H1 (cell line): ENCODE measurements around the gene PDE4D. TPM values are rescaled to one million over a fixed set of nuclear protein-coding genes. Genes with fewer than 3 reads are reported as not detected.

ENCODE experiments used
- CTCF ChIA-PET: fragments of 300-600 bp; sonication (Branson Sonifier 250); formaldehyde crosslinking; loops from one replicate; lab custom pipeline; 2021; ENCODE audit not compliant: partially characterized antibody; lab: Charles Lee
- POLR2A ChIA-PET: fragments of 300-600 bp; sonication (Branson Sonifier 250); formaldehyde crosslinking; loops from one replicate; lab custom pipeline; 2021; ENCODE audit warnings: inconsistent platforms; ENCODE audit not compliant: partially characterized antibody; lab: Charles Lee
- DNase-seq, 2 experiments: peaks; one replicate each; pipeline versions ENCODE4 v3.0.0 to v3.0.0-alpha.2; 2010 to 2022; ENCODE audit warnings: low spot score in 2 of 2, low read depth in 1 of 2, mixed read lengths in 1 of 2
- FAIRE-seq: peaks from 2 replicates; lab custom pipeline; 2011; peaks lifted over from hg19 to GRCh38; lab: Jason Lieb, UNC
- H2AFZ ChIP-seq: 2 replicates; pipeline ENCODE4 v1.8.1; 2012; ENCODE audit warnings: low read length, inconsistent platforms
- H2AK5ac ChIP-seq: 2 replicates; pipeline ENCODE4 v1.6.1; 2013; ENCODE audit warnings: low read depth, low read length
- H2BK120ac ChIP-seq: replicated peaks from 2 replicates; pipeline ENCODE3; 2013; ENCODE audit warnings: low read depth, low read length, inconsistent platforms
- H2BK12ac ChIP-seq: 2 replicates; pipeline ENCODE4 v1.6.1; 2013; ENCODE audit warnings: low read depth, low read length
- H2BK15ac ChIP-seq: 2 replicates; pipeline ENCODE4 v1.6.1; 2013; ENCODE audit warnings: low read length
- H2BK20ac ChIP-seq: 2 replicates; pipeline ENCODE4 v1.6.1; 2013; ENCODE audit warnings: low read length
- H2BK5ac ChIP-seq: 2 replicates; pipeline ENCODE4 v1.6.1; 2013; ENCODE audit warnings: low read depth, low read length
- H3K14ac ChIP-seq: 2 replicates; pipeline ENCODE4 v1.6.1; 2013; ENCODE audit warnings: inconsistent platforms; ENCODE audit not compliant: insufficient read length
- H3K18ac ChIP-seq: 2 replicates; pipeline ENCODE4 v1.6.1; 2013; ENCODE audit warnings: low read length; ENCODE audit errors: extremely low read depth
- H3K23ac ChIP-seq: 2 replicates; pipeline ENCODE4 v1.6.1; 2013; ENCODE audit warnings: inconsistent platforms; ENCODE audit not compliant: insufficient read length
- H3K23me2 ChIP-seq: 2 replicates; pipeline ENCODE4 v1.6.1; 2013; ENCODE audit warnings: low read depth, low read length
- H3K27ac ChIP-seq: 2 replicates; pipeline ENCODE4 v1.6.1; 2011; ENCODE audit warnings: low read depth, low read length, inconsistent platforms
- H3K27me3 ChIP-seq, 4 experiments: replicated peaks in 1 of 4; 1 replicate in 1 of 4; 2 replicates in 3 of 4; pipeline versions ENCODE4 v1.6.1 to v1.8.1; 2011 to 2013; ENCODE audit warnings: low read length in 3 of 4, mild to moderate bottlenecking in 3 of 4, inconsistent platforms in 2 of 4, mixed read lengths in 2 of 4, moderate library complexity in 1 of 4; ENCODE audit not compliant: control insufficient read depth in 3 of 4, insufficient read depth in 3 of 4; ENCODE audit errors: extremely low read depth in 1 of 4
- H3K36me3 ChIP-seq, 4 experiments: 2 replicates each; pipeline versions ENCODE4 v1.6.1 to v1.8.1; 2011 to 2013; ENCODE audit warnings: mild to moderate bottlenecking in 4 of 4, low read length in 3 of 4, moderate library complexity in 2 of 4, control low read depth in 1 of 4, inconsistent platforms in 1 of 4; ENCODE audit not compliant: insufficient read depth in 4 of 4, control insufficient read depth in 2 of 4
- H3K4ac ChIP-seq: replicated peaks from 2 replicates; pipeline ENCODE3; 2013; ENCODE audit warnings: low read length, low read depth, mixed read lengths, inconsistent platforms; ENCODE audit not compliant: insufficient read length
- H3K4me1 ChIP-seq, 4 experiments: replicated peaks in 1 of 4; 1 replicate in 1 of 4; 2 replicates in 3 of 4; pipeline versions ENCODE4 v1.6.1 to v1.8.1; 2011 to 2013; ENCODE audit warnings: low read length in 3 of 4, inconsistent platforms in 2 of 4, mixed read lengths in 1 of 4; ENCODE audit not compliant: insufficient read depth in 4 of 4, control insufficient read depth in 3 of 4
- H3K4me2 ChIP-seq, 2 experiments: 2 replicates each; pipeline versions ENCODE4 v1.6.1 to v1.8.1; 2011 to 2013; ENCODE audit warnings: low read depth in 2 of 2, low read length in 2 of 2, control low read depth in 1 of 2, inconsistent platforms in 1 of 2, mild to moderate bottlenecking in 1 of 2; ENCODE audit not compliant: insufficient read depth in 1 of 2
- H3K4me3 ChIP-seq, 4 experiments: fragments of 200-600, 300-600 bp in 1 of 4; sonication (generic), shearing (Covaris generic), sonication (Bioruptor Twin) in 1 of 4; 2 replicates each; pipeline versions ENCODE4 v1.5.1 to v1.8.1; 2011 to 2016; ENCODE audit warnings: low read length in 4 of 4, low read depth in 3 of 4, control low read depth in 2 of 4, inconsistent platforms in 2 of 4, mild to moderate bottlenecking in 2 of 4, mixed read lengths in 1 of 4, moderate library complexity in 1 of 4; ENCODE audit not compliant: insufficient read depth in 2 of 4; ENCODE audit errors: extremely low read depth in 1 of 4
- H3K56ac ChIP-seq: replicated peaks from 2 replicates; pipeline ENCODE3; 2013; ENCODE audit warnings: low read depth, mild to moderate bottlenecking, mixed read lengths, low read length, inconsistent platforms; ENCODE audit not compliant: insufficient read length
- H3K79me1 ChIP-seq: 2 replicates; pipeline ENCODE4 v1.6.1; 2013; ENCODE audit warnings: low read depth, low read length, control low read depth
- H3K79me2 ChIP-seq, 2 experiments: 2 replicates each; pipeline versions ENCODE4 v1.6.1 to v1.8.1; 2012 to 2013; ENCODE audit warnings: low read length in 2 of 2, mild to moderate bottlenecking in 2 of 2, inconsistent platforms in 1 of 2; ENCODE audit not compliant: insufficient read depth in 2 of 2, control insufficient read depth in 1 of 2
- H3K9ac ChIP-seq, 4 experiments: replicated peaks in 1 of 4; 1 replicate in 1 of 4; 2 replicates in 3 of 4; pipeline versions ENCODE4 v1.6.1 to v1.8.1; 2011 to 2013; ENCODE audit warnings: low read depth in 3 of 4, low read length in 3 of 4, control low read depth in 2 of 4, mild to moderate bottlenecking in 2 of 4, moderate library complexity in 2 of 4, inconsistent platforms in 1 of 4; ENCODE audit errors: extremely low read depth in 1 of 4
- H3K9me3 ChIP-seq, 2 experiments: 2 replicates each; pipeline versions ENCODE4 v1.6.1 to v1.8.1; 2012 to 2013; ENCODE audit warnings: mild to moderate bottlenecking in 2 of 2, moderate library complexity in 2 of 2, control low read depth in 1 of 2, inconsistent platforms in 1 of 2, low read depth in 1 of 2, low read length in 1 of 2, mixed read lengths in 1 of 2; ENCODE audit not compliant: insufficient read depth in 2 of 2
- H4K20me1 ChIP-seq, 2 experiments: replicated peaks in 1 of 2; 2 replicates each; pipeline versions ENCODE3 to v1.8.1; 2011 to 2013; ENCODE audit warnings: inconsistent platforms in 2 of 2, low read length in 2 of 2, mild to moderate bottlenecking in 1 of 2; ENCODE audit not compliant: insufficient read depth in 2 of 2, control insufficient read depth in 1 of 2
- H4K5ac ChIP-seq: 2 replicates; pipeline ENCODE4 v1.6.1; 2013; ENCODE audit warnings: low read length, low read depth, mixed read lengths, inconsistent platforms; ENCODE audit not compliant: insufficient read length
- H4K8ac ChIP-seq: 2 replicates; pipeline ENCODE4 v1.8.0; 2013; ENCODE audit warnings: mild to moderate bottlenecking, moderate library complexity, low read length, inconsistent platforms; ENCODE audit not compliant: insufficient read depth; ENCODE audit errors: extremely low read depth
- H4K91ac ChIP-seq: replicated peaks from 2 replicates; pipeline ENCODE3; 2013; ENCODE audit warnings: low read length, mixed read lengths, inconsistent platforms; ENCODE audit not compliant: insufficient read length
- BCL11A ChIP-seq, 2 experiments: IDR thresholded peaks; one replicate each; pipeline ENCODE4 v1.6.1; 2011; ENCODE audit warnings: low read depth in 2 of 2, low read length in 2 of 2, mild to moderate bottlenecking in 2 of 2
- CEBPB ChIP-seq: IDR thresholded peaks from 2 replicates; pipeline ENCODE4 v1.6.1; 2012; ENCODE audit warnings: low read depth, low read length
- CHD1 ChIP-seq: IDR thresholded peaks from 2 replicates; pipeline ENCODE4 v1.6.1; 2012; ENCODE audit warnings: low read depth, low read length, improper control_type of control experiment
- GABPA ChIP-seq: IDR thresholded peaks from 2 replicates; pipeline ENCODE4 v1.6.1; 2011; ENCODE audit warnings: mild to moderate bottlenecking, low read length, moderate library complexity, borderline replicate concordance; ENCODE audit not compliant: insufficient read depth
- HDAC2 ChIP-seq, 2 experiments: fragments of 300-600 bp in 1 of 2; sonication (generic) in 1 of 2; IDR thresholded peaks; 2 replicates each; pipeline ENCODE4 v1.6.1; 2011 to 2012; ENCODE audit warnings: low read depth in 2 of 2, low read length in 2 of 2, mild to moderate bottlenecking in 2 of 2, moderate library complexity in 2 of 2, borderline replicate concordance in 1 of 2, inconsistent platforms in 1 of 2
- JUN ChIP-seq: IDR thresholded peaks from 2 replicates; pipeline ENCODE4 v1.6.1; 2011; ENCODE audit warnings: low read depth, mild to moderate bottlenecking, improper control_type of control experiment, low read length
- POLR2A ChIP-seq, 2 experiments: IDR thresholded peaks; 1 replicate in 1 of 2; 2 replicates in 1 of 2; pipeline ENCODE4 v1.6.1; 2011; ENCODE audit warnings: low read depth in 2 of 2, low read length in 2 of 2, mild to moderate bottlenecking in 2 of 2; ENCODE audit errors: control extremely low read depth in 1 of 2
- SP1 ChIP-seq: IDR thresholded peaks from 2 replicates; pipeline ENCODE4 v1.6.1; 2011; ENCODE audit warnings: low read depth, low read length
- SUZ12 ChIP-seq: fragments of 200-600 bp; sonication (generic); IDR thresholded peaks from 2 replicates; pipeline ENCODE4 v1.6.1; 2012; ENCODE audit warnings: mild to moderate bottlenecking, inconsistent platforms, low read length, moderate library complexity, mixed read lengths
- TCF12 ChIP-seq: IDR thresholded peaks from 2 replicates; pipeline ENCODE4 v1.6.1; 2011; ENCODE audit warnings: low read depth, mild to moderate bottlenecking, low read length
- WGBS, 2 experiments: shearing (Covaris generic) in 1 of 2; methylation state at CpG; one replicate each; pipeline versions ENCODE4 v1.1.6 to v1.1.7; 2013 to 2015; ENCODE audit warnings: low lambda C conversion rate in 2 of 2, mixed read lengths in 2 of 2, inconsistent platforms in 1 of 2, low coverage in 1 of 2, missing lambda C conversion rate in 1 of 2; ENCODE audit not compliant: insufficient replicate concordance in 2 of 2, insufficient coverage in 1 of 2, insufficient read length in 1 of 2; ENCODE audit errors: extremely low coverage in 1 of 2, missing lambda C conversion rate in 1 of 2; 5-methylcytosine and 5-hydroxymethylcytosine counted together
- polyA plus RNA-seq, 7 experiments: library from polyadenylated mRNA; depleted of rRNA in 3 of 7; stranded (reverse) in 5 of 7; unstranded in 2 of 7; fragments of >200 nt in 5 of 7; fragments of 200-250 nt in 2 of 7; gene quantifications; 1 replicate in 5 of 7; 2 replicates in 1 of 7; 4 replicates in 1 of 7; pipeline versions ENCODE4 v1.2.1 to v1.2.3, GENCODE V29; 2011 to 2013; ENCODE audit warnings: missing spikeins in 2 of 7, mixed read lengths in 2 of 7
- total RNA-seq: library from RNA; stranded (reverse); fragmentation: NEBNext Ultra II Directional; extraction: Animal tissue kit (Norgen Biotek cat#: 25700); gene quantifications from 2 replicates; pipeline ENCODE4 v1.2.1, GENCODE V29; 2021

Gene PDE4D
- total and polyA plus RNA-seq, 2 of the 8 experiments (the other 6 are each of a cell fraction or from before 2014, with no cell fraction given): 2.3 to 3.7 TPM

- no peak overlapping the region for H4K91ac ChIP-seq
- H4K20me1 ChIP-seq: no peaks in the 10 kb centered on the region
- H3K4me2 ChIP-seq: no peak overlapping the region; a peak in 1 of 4 replicates
- H2BK5ac ChIP-seq: no peak overlapping the region
- H4K5ac ChIP-seq: no peak overlapping the region
- FAIRE-seq (no peak), DNase-seq (no peak)
- H2AFZ ChIP-seq: no peak overlapping the region
- no peak overlapping the region for H3K23ac ChIP-seq
- H3K4me3 ChIP-seq: no peak overlapping the region
- peaks cover 0 to 2% (median 0%) of the 10 kb centered on the region in 4 experiments; a peak in 2 of 7 replicates for H3K4me1 ChIP-seq
- H3K79me2 ChIP-seq: no peaks in the 10 kb centered on the region
- H3K23me2 ChIP-seq: peaks cover 13% of the 10 kb centered on the region; the same call in 1 of the 2 replicates
- no peak overlapping the region for H3K18ac ChIP-seq
- ChIA-PET CTCF (interaction anchor here (0.5 to 4.1 kb wide), 3 partner anchors 66 to 144 kb away, joined by 3 to 19 read pairs (median 17); no protein-coding TSS in a partner anchor), POLR2A (no interaction called here)
- H2AK5ac ChIP-seq: no peak overlapping the region
- H2BK12ac ChIP-seq: no peak overlapping the region
- no peaks in the 10 kb centered on the region for H3K79me1 ChIP-seq
- no peak for TF ChIP-seq SUZ12
- no peak for TF ChIP-seq SP1
- TF ChIP-seq GABPA: no peak
- TF ChIP-seq CEBPB: no peak
- TF ChIP-seq CHD1: no peak
- no peak for TF ChIP-seq HDAC2 (IDR thresholded peaks at IDR 0.05; ENCODE audit: borderline replicate concordance in 1 of 2, low read depth in 2 of 2, low read length in 2 of 2)
- TF ChIP-seq POLR2A (IDR thresholded peaks at IDR 0.05; ENCODE audit: control extremely low read depth in 1 of 2, low read depth in 2 of 2, low read length in 2 of 2): no peak
- no peak for TF ChIP-seq BCL11A (IDR thresholded peaks at IDR 0.05; ENCODE audit: low read depth in 2 of 2, low read length in 2 of 2)
- TF ChIP-seq TCF12: no peak
- TF ChIP-seq JUN: no peak
- H3K36me3 ChIP-seq: no peaks in the 10 kb centered on the region
- 91% methylated on average over 2 of the region's 2 CpGs; no CpG with 5 or more reads in 1 of the 2 experiments for WGBS, 2 experiments
- H3K56ac ChIP-seq: no peak overlapping the region
- H3K9ac ChIP-seq: no peak overlapping the region
- H2BK15ac ChIP-seq: no peak overlapping the region
- no peak overlapping the region for H2BK20ac ChIP-seq
- no peaks in the 10 kb centered on the region for H3K9me3 ChIP-seq
- no peak overlapping the region for H4K8ac ChIP-seq
- H3K27ac ChIP-seq: no peak overlapping the region
- no peak overlapping the region for H3K14ac ChIP-seq
- no peak overlapping the region for H2BK120ac ChIP-seq
- no peak overlapping the region for H3K4ac ChIP-seq
- peaks cover 0 to 28% (median 26%) of the 10 kb centered on the region in 4 experiments; a peak in 6 of 7 replicates for H3K27me3 ChIP-seq
Measured at GRCh38 chr5:59037453-59037852, 856.1 kb downstream of the PDE4D start.
